Measurements from ENCODE around the gene HOXA4.

DNA sequence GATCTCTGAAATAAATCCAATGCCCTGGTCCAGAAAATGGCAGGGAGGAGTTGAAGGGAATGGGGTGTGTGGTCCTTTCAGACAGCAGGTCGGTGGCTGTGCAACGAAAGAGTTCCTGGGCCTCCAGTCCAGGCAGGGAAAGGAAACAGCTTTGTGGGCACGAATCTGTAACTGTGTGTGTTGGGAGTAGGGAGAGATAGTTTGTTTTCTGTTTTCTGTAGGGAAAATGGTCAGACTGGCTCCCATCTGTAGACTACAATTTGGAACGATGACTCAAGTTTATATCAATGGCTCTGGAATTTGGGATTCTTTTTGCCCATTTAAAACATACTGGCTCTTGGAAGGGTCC, 37.3 kb upstream of the HOXA4 start:
- TF ChIP-seq, protein P1, sequence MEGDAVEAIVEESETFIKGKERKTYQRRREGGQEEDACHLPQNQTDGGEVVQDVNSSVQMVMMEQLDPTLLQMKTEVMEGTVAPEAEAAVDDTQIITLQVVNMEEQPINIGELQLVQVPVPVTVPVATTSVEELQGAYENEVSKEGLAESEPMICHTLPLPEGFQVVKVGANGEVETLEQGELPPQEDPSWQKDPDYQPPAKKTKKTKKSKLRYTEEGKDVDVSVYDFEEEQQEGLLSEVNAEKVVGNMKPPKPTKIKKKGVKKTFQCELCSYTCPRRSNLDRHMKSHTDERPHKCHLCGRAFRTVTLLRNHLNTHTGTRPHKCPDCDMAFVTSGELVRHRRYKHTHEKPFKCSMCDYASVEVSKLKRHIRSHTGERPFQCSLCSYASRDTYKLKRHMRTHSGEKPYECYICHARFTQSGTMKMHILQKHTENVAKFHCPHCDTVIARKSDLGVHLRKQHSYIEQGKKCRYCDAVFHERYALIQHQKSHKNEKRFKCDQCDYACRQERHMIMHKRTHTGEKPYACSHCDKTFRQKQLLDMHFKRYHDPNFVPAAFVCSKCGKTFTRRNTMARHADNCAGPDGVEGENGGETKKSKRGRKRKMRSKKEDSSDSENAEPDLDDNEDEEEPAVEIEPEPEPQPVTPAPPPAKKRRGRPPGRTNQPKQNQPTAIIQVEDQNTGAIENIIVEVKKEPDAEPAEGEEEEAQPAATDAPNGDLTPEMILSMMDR (IDR thresholded peaks at IDR 0.05; ENCODE audit: insufficient read depth, low read length, poor library complexity, severe bottlenecking) = no peak
- no peak for TF ChIP-seq EZH2phosphoT487 (conservative IDR thresholded peaks at IDR 0.05; ENCODE audit: low read length)

Data from SU-DHL-6 (cell line).